ENCODE measurements around the gene C22orf42. TPM values are rescaled to one million over a fixed set of nuclear protein-coding genes. Genes with fewer than 3 reads are reported as not detected.
"Not testable (repeated sequence)": the region's sequence is repeated elsewhere in the genome, so short reads cannot be mapped to it uniquely, and the experiment has no call there.

C22orf42 gene
- polyA plus RNA-seq, 1 donor: not detected

GRCh38 chr22:32135958-32136357, 23.1 kb downstream of the C22orf42 start:
- not testable (repeated sequence) for DNase-seq

GRCh38 chr22:32134796-32135195, 24.3 kb downstream of the C22orf42 start:
- not testable (repeated sequence) for DNase-seq

- no peak for DNase-seq
These were observed 26.3 kb downstream of the C22orf42 start for GRCh38 chr22:32132783-32133182.

GRCh38 chr22:32132126-32132525, 27.0 kb downstream of the C22orf42 start:
- no peak for DNase-seq

GRCh38 chr22:32130464-32130863, 28.6 kb downstream of the C22orf42 start:
- no peak for DNase-seq

- DNase-seq: no peak
These were observed 31.2 kb downstream of the C22orf42 start for GRCh38 chr22:32127904-32128303.

- DNase-seq: no peak
These were observed 35.4 kb downstream of the C22orf42 start for GRCh38 chr22:32123657-32124056.

- no peak for DNase-seq
These were observed 36.2 kb downstream of the C22orf42 start for GRCh38 chr22:32122899-32123298.

DNA sequence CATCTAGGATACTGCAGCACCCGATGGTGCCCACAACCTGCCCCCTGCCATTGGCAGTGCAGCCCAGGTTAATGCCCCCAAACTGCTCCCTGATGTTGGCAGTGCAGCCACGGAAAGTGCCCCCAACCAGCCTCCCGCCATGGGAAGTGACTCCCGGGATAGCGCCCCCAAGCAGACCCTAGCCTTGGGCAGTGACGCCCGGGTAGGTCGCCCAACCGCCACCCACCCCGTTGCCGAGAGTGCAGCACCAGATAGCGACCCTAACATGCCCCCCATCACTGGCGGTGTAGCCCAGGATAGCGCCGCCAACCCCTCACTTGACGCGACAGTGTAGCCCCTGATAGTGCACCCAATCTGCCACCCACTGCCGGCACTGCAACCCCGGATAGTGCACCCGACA, 38.5 kb downstream of the C22orf42 start:
- DNase-seq: no peak

DNA sequence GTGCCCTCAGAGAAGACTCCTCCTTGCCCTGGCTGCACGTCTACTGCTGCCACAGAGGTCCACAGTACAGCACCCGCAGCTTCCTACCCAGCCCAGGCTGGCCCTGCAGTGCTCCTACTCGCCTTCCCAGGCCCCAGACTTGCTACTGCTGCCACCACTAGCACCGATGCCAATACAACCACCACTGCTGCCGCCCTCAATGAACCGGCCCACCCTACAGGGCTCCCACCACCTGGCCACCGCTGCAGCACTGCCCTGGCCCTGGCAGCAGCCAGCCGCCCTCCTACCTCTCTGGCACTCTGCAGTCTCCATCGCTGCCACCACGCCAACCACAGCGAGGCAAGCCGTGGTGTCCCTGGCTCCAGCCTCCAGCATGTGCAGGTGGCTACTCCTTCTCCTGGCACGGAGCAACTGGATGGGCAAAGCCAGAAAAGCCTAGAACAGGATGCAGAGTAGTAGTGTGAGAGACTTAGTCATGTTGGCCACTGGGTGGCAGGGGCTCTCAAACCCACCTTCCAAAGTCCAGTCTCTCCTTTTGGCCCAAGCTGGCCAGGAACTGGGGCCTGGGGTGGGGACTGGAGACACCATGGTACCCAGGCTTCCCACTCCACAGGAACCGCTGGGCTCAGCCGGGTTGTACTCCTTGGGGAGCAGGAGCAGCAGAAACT, 39.4 kb downstream of the C22orf42 start:
- no peak for DNase-seq

DNA sequence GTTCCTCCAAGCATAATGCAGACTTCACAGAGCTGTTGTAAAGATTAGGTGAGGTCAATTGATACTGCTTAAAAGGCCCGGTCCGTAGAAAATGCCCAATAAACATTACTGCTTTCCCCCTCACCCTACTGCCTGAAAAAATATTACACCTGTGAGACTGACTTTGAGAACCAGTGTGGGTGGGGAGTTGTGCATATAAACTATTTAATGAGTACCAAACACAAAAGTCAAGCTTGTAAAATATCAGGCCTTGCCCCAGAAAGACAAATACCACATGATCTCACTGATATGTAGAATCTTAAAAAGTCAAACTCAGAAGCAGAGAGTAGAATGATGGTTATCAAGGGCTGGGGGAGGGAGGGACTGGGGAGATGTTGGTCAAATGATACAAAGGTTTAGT, 46.7 kb downstream of the C22orf42 start:
- no peak for DNase-seq

DNA sequence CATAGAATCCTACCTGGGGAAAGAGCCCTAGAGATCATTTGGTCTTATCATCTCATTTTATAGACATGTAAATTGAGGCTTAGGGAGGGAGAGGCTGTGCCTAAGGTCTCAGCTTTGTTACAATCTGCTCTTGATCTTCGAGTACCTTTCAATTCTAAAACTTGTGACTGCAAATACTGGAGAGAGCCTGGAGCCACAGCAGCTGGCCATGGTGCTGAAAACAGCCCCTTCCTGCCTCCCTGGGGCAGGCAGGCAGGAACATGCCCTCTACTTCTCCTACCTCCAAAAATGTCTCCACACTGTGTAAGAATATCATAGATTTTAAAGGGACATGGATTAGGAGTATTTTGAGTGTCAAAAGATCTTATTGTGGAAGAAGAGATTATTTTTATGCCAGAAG, 52.2 kb downstream of the C22orf42 start:
- DNase-seq: peak; percentile 30

GRCh38 chr22:32103658-32104315, 55.3 kb downstream of the C22orf42 start:
- DNase-seq: no peak

DNA sequence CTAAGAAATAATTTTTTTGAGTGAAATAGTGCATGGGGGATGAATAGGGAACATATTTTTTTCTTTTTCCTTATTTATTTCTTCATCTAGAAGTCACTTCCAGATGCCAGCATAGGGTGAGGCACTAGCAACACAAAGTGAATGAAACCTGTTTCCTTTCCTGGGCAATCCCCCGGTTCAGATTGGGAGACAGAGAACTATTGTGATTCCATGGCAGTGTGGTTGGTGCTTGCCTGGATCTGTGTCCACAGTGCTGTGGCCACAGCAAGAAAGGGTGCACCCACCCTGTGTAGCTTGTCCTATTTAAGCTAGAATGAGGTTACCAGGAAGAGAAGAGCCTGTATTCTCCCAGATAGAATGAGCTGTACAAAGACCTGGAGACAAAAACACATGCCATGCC, 58.4 kb downstream of the C22orf42 start:
- no peak for DNase-seq

Other genes with a start within 250 kb of the C22orf42 start
- gene YWHAH, start 214.8 kb downstream of the C22orf42 start, polyA plus RNA-seq (ENCODE audit: insufficient read length): 120 TPM
- gene SLC5A1, start 116.0 kb downstream of the C22orf42 start, polyA plus RNA-seq (ENCODE audit: insufficient read length): 0.70 TPM
- 0.73 TPM for gene RFPL2, start 45.8 kb upstream of the C22orf42 start, polyA plus RNA-seq (ENCODE audit: insufficient read length)
- gene SLC5A4, start 96.0 kb upstream of the C22orf42 start, polyA plus RNA-seq (ENCODE audit: insufficient read length): 1.4 TPM
- gene RFPL3, start 198.6 kb upstream of the C22orf42 start, polyA plus RNA-seq (ENCODE audit: insufficient read length): not detected